ENCODE data around the gene MTG2. TPM values are rescaled to one million over a fixed set of nuclear protein-coding genes. Genes with fewer than 3 reads are reported as not detected.

MTG2 gene
- total RNA-seq, 1 donor from 2014 or later = 13.3 TPM

GRCh38 chr20:62160876-62161275 is 22.0 kb upstream of the MTG2 start:
- peaks cover 0 to 43% of the 10 kb centered on the region in 2 donors for H3K36me3 ChIP-seq
- intact Hi-C loops (cut with DNase I) = no loop called here
- TF ChIP-seq POLR2A (IDR thresholded peaks at IDR 0.05) (no peak), POLR2AphosphoS5 (IDR thresholded peaks at IDR 0.05; ENCODE audit: insufficient read depth in 1 of 2, low read depth in 1 of 2) (no peak), CTCF (IDR thresholded peaks at IDR 0.05) (no peak)
- no peak overlapping the region for H3K4me3 ChIP-seq
- no peaks in the 10 kb centered on the region for H3K27me3 ChIP-seq
- H3K27ac ChIP-seq = no peak overlapping the region
- peaks cover 13% of the 10 kb centered on the region for H3K4me1 ChIP-seq
- no peak for DNase-seq (ENCODE audit: extremely low spot score in 2 of 2)
- no peaks in the 10 kb centered on the region for H3K9me3 ChIP-seq

- Histone ChIP-seq H3K4me1 (peaks cover 12% of the 10 kb centered on the region), H3K27me3 (no peaks in the 10 kb centered on the region), H3K9me3 (no peaks in the 10 kb centered on the region), H3K36me3 (peaks cover 0 to 47% of the 10 kb centered on the region in 2 donors), H3K4me3 (no peak overlapping the region), H3K27ac (no peak overlapping the region)
- intact Hi-C loops (cut with DNase I) = no loop called here
- no peak for TF ChIP-seq CTCF (IDR thresholded peaks at IDR 0.05)
- DNase-seq (ENCODE audit: extremely low spot score in 2 of 2) = no peak
Observed at GRCh38 chr20:62161347-62161746, 21.5 kb upstream of the MTG2 start.

GRCh38 chr20:62162765-62163484 is 19.9 kb upstream of the MTG2 start:
- H3K27ac ChIP-seq = no peak overlapping the region
- H3K36me3 ChIP-seq = peaks cover 0 to 49% of the 10 kb centered on the region in 2 donors
- TF ChIP-seq POLR2A (IDR thresholded peaks at IDR 0.05) (no peak), CTCF (IDR thresholded peaks at IDR 0.05) (no peak), POLR2AphosphoS5 (IDR thresholded peaks at IDR 0.05; ENCODE audit: insufficient read depth in 1 of 2, low read depth in 1 of 2) (no peak)
- no peaks in the 10 kb centered on the region for H3K9me3 ChIP-seq
- intact Hi-C loops (cut with DNase I) = no loop called here
- no peak for DNase-seq (ENCODE audit: extremely low spot score in 2 of 2)
- H3K4me3 ChIP-seq = no peak overlapping the region
- H3K27me3 ChIP-seq = no peaks in the 10 kb centered on the region
- H3K4me1 ChIP-seq = no peaks in the 10 kb centered on the region

GRCh38 chr20:62163485-62163865 is 19.4 kb upstream of the MTG2 start:
- Histone ChIP-seq H3K9me3 (no peaks in the 10 kb centered on the region), H3K4me1 (no peaks in the 10 kb centered on the region), H3K4me3 (no peak overlapping the region), H3K27me3 (no peaks in the 10 kb centered on the region), H3K27ac (no peak overlapping the region), H3K36me3 (peaks cover 0 to 49% of the 10 kb centered on the region in 2 donors)
- intact Hi-C loops (cut with DNase I) = no loop called here
- DNase-seq (ENCODE audit: extremely low spot score in 2 of 2) = no peak
- TF ChIP-seq CTCF (IDR thresholded peaks at IDR 0.05) (no peak), POLR2AphosphoS5 (IDR thresholded peaks at IDR 0.05; ENCODE audit: insufficient read depth in 1 of 2, low read depth in 1 of 2) (no peak), POLR2A (IDR thresholded peaks at IDR 0.05) (no peak)

- Histone ChIP-seq H3K9me3 (no peaks in the 10 kb centered on the region), H3K4me1 (no peaks in the 10 kb centered on the region), H3K4me3 (no peak overlapping the region), H3K36me3 (peaks cover 0 to 52% of the 10 kb centered on the region in 2 donors), H3K27ac (no peak overlapping the region), H3K27me3 (no peaks in the 10 kb centered on the region)
- TF ChIP-seq POLR2AphosphoS5 (IDR thresholded peaks at IDR 0.05; ENCODE audit: insufficient read depth in 1 of 2, low read depth in 1 of 2) (no peak), CTCF (IDR thresholded peaks at IDR 0.05) (no peak), POLR2A (IDR thresholded peaks at IDR 0.05) (no peak)
- intact Hi-C loops (cut with DNase I) = no loop called here
- no peak for DNase-seq (ENCODE audit: extremely low spot score in 2 of 2)
Observed at GRCh38 chr20:62163986-62164762, 18.7 kb upstream of the MTG2 start.
